IPS DF 4.7 (cell line): Measurements from ENCODE around the gene GFOD1.
"Not testable (repeated sequence)": the region's sequence is repeated elsewhere in the genome, so short reads cannot be mapped to it uniquely, and the experiment has no call there.

Experiments
- DNase-seq: peaks from one replicate; pipeline ENCODE4 v3.0.0-alpha.2; 2013; ENCODE audit warnings: low spot score; ENCODE audit errors: extremely low read depth

The GFOD1 gene

GRCh38 chr6:13407368-13407708 is 80.1 kb downstream of the GFOD1 start:
- DNase-seq: no peak

DNA sequence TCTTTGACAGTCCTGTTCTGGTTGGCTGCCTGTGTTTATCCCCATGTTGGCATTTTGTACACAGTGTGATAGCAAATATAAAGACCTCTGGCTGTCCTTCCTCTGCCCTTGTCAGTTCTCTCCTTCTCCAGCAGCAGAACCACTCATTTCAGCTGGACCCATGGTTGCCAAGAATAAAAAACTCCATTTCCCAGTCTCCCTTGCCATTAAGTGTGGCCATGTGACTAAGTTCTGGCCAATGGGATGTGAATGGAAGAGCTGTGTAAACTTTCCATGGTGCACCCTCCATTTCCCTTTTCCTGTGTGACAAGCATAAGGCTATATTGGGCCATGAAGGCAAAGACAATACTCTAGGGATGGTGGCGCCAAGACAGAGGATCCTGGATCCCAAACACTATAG is 80.6 kb downstream of the GFOD1 start:
- no peak for DNase-seq

DNA sequence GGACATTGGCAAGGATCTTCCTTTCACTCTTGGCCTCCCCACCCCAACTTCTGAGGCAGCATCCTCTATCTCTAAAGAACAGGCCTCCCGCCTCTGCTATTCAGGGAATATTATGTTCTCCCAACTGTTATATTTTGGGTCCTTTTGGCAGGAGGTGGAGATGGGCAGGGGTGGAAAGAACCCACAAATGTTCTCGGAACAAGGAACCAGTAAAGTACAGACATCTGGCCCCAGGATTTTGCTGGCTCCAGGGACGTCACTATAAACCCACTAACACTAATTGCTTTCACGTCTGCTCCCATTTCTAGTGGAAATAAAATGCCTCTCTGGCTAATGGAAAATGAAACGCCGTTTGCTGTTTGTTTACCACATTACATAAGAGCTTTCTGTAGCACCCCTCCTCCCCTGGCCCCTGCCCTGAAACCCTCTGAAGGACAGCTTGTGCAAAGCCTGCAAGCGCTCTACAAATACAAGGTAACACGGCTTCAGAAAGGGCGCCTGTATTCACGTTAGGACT is 81.4 kb downstream of the GFOD1 start:
- DNase-seq: no peak

- no peak for DNase-seq
Observed at GRCh38 chr6:13404892-13405254, 82.5 kb downstream of the GFOD1 start.

DNA sequence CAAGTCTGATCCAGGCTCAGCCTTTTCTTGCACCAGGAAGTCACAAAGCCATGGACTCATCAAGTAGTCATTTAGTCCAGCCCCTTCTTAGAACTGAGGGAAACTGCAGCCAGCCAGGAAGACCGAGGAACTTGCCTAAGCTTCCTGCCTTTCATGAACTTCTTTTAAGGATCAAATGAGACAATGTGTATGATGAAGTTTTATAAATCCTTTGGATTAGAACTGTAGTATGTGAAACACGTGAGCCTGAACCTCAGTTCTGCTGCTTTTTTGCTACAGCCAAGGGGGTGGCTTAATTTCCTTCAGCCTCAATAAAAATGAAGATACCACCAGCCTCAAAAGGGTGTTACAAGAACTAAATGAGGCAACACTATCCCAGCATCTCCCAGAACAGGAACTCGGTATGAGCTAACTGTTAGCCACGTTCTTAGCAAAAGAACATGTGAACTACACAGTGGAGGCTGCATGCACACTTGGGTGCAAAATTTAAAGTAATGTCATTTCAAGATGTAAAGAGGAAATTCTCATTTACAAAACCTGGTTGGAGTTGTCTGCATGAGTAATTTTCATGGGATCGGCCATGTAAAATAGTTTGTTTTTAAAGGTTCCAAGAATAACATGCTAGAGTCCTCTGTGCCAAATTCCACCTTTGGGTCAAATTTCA is 83.0 kb downstream of the GFOD1 start:
- DNase-seq: no peak

GRCh38 chr6:13402711-13403110 is 84.7 kb downstream of the GFOD1 start:
- no peak for DNase-seq

GRCh38 chr6:13400772-13401171 is 86.6 kb downstream of the GFOD1 start:
- DNase-seq: no peak

DNA sequence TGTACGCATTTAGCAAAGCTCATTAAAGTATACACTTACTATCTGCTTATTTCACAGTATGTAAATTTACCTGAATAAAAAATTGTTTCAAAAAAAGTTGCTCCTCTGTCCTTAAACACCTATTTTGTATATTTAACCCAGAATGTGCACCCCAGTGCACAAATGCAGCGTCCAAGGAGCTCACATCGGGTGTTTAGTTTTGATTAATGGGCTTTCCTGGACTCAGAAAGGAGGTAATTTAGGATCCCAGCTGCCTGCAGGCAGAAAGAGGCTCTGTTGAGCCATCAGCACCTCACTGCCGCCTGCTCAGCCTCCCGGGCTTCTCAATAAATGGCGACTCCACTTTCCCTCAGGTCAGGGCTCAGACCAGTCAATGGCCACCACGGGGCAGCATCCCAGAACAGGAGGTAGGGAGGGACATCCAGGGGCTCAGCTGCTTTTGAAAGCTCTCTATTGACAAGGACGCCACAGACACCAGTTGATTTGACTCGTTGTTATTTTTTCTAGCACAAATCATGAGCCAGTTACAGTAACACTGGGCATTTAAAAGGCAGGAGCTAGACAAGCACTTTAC is 88.9 kb downstream of the GFOD1 start:
- DNase-seq: no peak

DNA sequence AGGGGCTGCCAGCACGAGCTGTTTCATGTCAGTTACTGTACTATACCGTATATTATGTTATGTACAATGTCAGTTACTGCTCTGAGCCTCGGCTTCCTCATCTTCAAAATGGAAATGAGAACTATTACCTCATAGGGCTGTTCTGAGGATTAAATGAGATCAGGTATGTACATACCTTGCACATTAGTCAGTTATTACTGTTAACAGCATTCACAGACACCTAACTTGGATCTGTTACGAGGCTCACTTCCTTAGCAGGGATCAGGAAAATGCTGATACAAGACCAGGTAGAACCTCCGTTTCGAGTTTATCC is 89.4 kb downstream of the GFOD1 start:
- no peak for DNase-seq

- no peak for DNase-seq
Observed at GRCh38 chr6:13397359-13398068, 89.9 kb downstream of the GFOD1 start.

DNA sequence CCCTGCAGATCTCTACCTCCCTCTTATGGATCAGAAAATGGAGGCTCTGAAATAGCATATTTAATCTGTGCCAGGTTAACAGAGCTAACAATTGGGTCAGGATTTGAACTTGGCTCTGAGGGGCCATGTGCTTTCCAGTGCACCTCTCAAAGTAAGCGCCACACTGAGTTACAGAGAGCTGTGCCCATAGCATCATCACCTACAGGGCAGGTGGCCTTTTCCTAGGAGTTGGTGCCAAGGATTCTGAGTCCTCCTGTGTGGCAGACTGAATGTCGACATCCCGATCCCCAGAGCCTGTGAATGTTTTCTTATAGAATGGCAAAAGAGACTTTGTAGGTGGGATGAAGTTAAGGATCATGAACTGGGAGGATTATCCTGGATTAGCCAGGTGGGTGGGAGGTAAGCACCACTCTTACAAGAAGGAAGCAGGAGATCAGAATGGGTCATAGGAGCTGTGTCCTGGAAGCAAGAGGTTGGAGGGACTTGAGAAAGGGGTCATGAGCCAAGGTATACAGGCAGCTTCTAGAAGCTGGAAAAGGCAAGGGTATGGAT is 91.1 kb downstream of the GFOD1 start:
- no peak for DNase-seq

- no peak for DNase-seq
Observed at GRCh38 chr6:13395272-13396237, 91.8 kb downstream of the GFOD1 start.

DNA sequence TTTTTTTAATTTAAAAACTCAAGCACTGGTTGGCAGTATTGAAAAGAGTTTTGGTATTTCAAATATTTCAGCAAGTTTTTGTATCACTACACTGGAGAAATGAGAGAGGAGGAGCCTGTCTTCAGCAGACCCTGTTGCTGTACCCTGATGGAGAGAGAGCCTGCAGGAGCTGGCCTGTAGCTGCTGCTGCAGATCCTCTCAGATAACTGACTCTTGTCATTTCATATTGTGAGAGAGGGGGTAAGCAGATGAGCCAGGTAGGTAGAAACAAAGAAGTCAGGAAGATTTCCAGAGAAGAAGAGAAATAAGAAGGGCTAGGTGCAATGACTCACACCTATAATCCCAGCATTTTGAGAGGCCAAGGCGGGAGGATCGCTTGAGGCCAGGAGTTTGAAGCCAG is 94.9 kb downstream of the GFOD1 start:
- DNase-seq: no peak

DNA sequence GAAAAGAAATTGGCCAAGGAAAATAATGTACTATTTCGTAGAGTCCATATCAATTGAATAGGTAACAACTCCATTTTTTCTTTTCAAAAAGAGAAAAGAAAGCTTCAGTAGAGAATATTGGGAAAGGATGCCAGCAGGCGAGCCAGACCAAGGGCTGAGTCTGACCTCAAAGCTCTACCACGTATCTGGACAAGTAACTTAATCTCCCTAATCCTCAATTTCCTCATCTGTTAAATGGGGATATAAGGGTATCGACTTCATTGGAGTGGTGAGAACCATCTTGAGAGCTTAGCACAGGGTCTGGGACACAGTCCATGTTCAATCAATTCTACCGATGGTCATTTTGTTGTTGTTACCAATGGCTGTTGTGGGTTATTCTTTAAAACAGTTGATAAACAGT is 95.9 kb downstream of the GFOD1 start:
- DNase-seq: no peak

- no peak for DNase-seq
Observed at GRCh38 chr6:13390658-13391057, 96.7 kb downstream of the GFOD1 start.

- DNase-seq: not testable (repeated sequence)
Observed at GRCh38 chr6:13389237-13389636, 98.2 kb downstream of the GFOD1 start.

DNA sequence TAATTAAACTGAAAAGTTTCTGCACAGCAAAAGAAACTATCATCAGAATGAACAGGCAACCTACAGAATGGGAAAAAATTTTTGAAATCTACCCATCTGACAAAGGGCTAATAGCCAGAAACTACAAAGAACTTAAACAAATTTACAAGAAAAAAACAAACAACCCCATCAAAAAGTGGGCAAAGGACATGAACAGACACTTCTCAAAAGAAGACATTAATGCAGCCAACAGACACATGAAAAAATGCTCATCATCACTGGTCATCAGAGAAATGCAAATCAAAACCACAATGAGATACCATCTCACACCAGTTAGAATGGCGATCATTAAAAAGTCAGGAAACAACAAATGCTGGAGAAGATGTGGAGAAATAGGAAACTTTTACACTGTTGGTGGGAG is 98.6 kb downstream of the GFOD1 start:
- not testable (repeated sequence) for DNase-seq

GRCh38 chr6:13384966-13385365 is 102.4 kb downstream of the GFOD1 start:
- no peak for DNase-seq

GRCh38 chr6:13384506-13384905 is 102.9 kb downstream of the GFOD1 start:
- DNase-seq: no peak

- DNase-seq: no peak
Observed at GRCh38 chr6:13383328-13384163, 103.9 kb downstream of the GFOD1 start.

DNA sequence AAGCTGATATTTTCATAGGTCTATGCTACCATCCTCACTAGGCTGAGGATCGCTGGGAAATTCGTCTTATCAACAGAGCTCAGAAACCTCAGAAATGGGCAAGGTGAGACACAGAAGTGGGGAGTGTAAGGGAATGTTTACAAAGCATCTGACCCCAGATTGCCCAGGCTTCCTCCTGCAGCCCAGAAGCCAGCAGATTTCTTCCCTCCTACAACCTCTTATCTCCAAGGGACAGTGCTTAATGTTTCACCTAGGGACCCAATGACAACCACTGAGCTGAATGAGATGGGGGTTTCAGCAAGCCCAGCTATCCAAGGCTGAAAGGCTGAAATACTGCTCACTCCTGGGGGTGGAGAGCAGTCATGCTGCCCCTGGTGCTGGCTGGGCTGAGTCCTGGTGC is 106.6 kb downstream of the GFOD1 start:
- DNase-seq: no peak
